GM04503 (cell line): ENCODE data around the gene TSPOAP1.

Source experiments
- DNase-seq: peaks from one replicate; pipeline ENCODE4 v3.0.0-alpha.2; 2012; ENCODE audit warnings: low read depth

Gene TSPOAP1

GRCh38 chr17:58253082-58253481 is 75.5 kb downstream of the TSPOAP1 start:
- no peak for DNase-seq

- no peak for DNase-seq
Measured at GRCh38 chr17:58252141-58252540, 76.5 kb downstream of the TSPOAP1 start.
